ENCODE measurements around the gene SH3PXD2A.

DNA sequence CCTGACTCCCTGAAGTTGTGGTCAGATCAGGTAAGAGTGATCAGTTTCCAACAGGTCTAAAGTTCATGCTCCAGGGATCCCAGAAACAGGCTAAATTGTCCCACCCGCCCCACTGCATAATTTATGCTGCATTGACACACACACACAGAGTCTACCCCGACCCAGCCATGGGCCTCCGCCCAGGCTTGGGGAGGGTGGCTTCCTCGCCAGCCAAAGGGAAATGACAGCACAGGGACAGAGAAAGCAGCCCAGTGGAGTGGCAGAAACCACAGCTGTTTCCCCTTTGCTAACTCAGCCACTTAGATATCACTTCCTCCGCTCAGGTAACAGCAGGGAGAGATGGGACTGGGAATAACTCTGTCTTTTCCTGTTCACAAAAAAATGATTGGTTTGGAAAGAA, 9.4 kb downstream of the SH3PXD2A start:
- TF ChIP-seq, protein P1, sequence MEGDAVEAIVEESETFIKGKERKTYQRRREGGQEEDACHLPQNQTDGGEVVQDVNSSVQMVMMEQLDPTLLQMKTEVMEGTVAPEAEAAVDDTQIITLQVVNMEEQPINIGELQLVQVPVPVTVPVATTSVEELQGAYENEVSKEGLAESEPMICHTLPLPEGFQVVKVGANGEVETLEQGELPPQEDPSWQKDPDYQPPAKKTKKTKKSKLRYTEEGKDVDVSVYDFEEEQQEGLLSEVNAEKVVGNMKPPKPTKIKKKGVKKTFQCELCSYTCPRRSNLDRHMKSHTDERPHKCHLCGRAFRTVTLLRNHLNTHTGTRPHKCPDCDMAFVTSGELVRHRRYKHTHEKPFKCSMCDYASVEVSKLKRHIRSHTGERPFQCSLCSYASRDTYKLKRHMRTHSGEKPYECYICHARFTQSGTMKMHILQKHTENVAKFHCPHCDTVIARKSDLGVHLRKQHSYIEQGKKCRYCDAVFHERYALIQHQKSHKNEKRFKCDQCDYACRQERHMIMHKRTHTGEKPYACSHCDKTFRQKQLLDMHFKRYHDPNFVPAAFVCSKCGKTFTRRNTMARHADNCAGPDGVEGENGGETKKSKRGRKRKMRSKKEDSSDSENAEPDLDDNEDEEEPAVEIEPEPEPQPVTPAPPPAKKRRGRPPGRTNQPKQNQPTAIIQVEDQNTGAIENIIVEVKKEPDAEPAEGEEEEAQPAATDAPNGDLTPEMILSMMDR (IDR thresholded peaks at IDR 0.05; ENCODE audit: insufficient read depth, low read depth, low read length): no peak
- no peak for TF ChIP-seq EZH2 (IDR thresholded peaks at IDR 0.05; ENCODE audit: insufficient read depth, low read length)
